ENCODE results near the gene TMEM129.
"Not testable (repeated sequence)": the region's sequence is repeated elsewhere in the genome, so short reads cannot be mapped to it uniquely, and the experiment has no call there.

The TMEM129 gene

GRCh38 chr4:1690698-1691097, 30.4 kb downstream of the TMEM129 start:
- no peak for DNase-seq

- DNase-seq: no peak
Measured at GRCh38 chr4:1686440-1687036, 34.6 kb downstream of the TMEM129 start.

GRCh38 chr4:1685235-1686150, 35.6 kb downstream of the TMEM129 start:
- no peak for DNase-seq

DNA sequence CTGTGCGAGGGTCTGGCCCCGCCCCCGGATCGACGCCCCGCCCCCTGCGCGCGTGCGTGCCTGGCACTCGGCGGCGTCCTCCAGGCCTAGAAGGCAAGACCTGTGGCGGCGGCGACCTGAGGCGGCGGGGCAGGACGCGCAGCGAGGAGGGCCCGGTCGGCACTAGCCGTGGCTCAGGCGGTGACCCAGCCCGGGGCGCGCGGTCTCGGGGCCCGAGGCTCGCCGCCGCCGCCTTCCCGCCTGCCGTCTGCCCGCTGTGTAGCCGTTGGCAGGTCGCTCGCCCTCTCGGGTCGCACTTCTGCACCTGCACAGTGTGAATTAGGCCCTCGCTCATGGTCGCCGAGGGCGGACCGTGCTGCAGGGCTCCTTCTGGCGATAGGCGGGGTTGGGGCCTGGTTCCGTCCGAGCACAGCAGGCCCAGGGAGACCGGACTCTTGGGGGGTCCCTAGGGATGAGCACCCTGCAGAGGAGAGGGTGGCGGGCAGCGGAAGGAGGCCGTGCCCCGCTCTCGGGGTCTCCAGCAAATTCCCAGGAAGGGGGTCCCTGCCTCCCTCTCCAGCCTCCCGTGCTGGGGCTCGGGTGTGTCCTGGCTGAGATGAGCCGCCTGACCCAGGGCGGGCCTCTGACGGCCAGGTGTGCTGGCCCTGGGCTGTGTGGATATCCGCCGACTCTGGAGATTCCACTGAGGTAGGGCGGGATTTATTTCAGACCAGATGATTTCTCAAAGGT, 36.5 kb downstream of the TMEM129 start:
- DNase-seq: no peak

GRCh38 chr4:1683736-1684505, 37.2 kb downstream of the TMEM129 start, which contains the start of gene FAM53A:
Gene FAM53A, minus strand, starts transcription at chr4:1684313. Its CDS starts 15,572 bp downstream, at chr4:1668741.
- peak; percentile 95 for DNase-seq

DNA sequence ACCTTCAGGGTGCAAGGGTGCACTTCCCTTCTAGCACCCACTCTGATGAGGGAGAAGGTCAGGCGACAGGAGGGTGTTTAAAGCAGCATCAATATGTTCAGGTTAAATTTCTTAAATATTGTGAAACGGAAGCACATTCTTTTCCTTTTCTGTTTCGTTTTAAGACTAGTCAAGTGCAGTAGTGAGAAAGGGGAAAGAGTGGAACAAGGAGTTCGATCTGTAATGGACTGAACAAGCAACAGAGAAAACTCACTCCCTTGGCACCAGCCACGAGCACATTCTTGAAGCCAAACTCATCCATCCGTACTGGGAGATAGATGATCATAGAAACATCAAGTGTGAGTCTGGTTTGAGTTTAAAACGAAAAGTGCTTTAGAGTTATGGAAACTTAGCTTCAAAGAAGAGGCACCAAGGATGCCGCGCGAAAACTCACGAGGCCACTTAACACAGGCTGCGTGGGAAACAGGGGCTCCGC, 37.8 kb downstream of the TMEM129 start:
- peak; percentile 20 for DNase-seq

GRCh38 chr4:1682860-1683259, 38.3 kb downstream of the TMEM129 start:
- DNase-seq: no peak

DNA sequence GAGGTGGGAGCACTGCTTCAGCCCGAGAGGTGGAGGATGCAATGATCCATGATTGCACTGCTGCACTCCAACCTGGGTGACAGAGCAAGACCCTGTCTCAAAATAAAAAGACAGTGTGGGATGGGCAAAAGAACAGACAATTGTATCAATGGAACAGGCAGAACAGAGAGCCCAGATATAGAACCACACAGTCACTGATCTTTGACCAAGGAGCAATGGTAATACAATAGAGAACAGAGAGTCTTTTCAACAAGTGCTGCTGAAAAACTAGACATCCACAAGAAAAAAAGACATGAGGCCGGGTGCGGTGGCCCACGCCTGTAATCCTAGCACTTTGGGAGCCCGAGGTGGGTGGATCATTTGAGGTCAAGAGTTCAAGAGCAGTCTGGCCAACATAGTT, 42.9 kb downstream of the TMEM129 start:
- DNase-seq: no peak

DNA sequence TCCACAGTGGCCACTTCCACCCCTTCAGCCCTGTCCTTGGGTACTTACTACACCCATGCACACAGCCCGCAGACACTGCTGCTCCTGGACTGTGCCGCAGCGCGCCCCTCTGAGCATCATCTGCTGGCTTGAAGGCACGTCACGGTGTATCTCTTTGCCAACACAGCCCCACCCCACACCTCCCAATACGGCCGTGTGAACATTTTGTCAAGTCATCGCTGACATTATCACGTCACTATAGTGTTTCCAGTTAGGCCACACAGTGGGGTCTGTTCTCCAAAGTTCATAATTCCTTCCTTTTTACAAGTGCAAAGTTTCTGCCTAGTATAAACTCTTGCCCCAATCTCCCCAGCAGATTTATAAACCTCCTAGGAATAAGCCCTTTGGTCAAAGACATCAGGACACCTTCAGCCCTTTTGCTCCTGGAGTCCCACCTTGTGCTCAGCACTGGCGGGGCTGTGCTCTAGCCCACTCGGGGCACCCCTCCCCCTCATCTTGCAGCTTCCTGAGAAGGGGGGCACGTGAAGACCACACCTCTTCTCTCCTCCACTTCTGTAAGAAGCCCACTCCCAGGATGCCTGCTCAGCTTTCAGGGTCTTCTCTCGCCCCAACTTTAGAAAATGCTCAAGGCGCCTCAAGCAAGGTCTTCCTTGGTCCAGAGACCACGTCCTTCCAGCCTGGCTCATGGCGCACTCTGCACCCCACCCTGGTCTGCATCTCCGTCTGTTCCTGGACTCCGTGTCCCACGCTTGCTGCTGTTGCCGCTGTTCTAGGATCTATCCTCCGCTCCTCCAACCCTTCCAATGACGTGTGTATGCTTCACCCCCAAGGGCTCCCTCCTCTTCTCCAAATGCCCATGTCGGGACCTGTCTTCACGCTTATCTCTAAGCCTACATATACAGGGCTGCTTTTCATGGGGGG, 44.3 kb downstream of the TMEM129 start:
- no peak for DNase-seq

GRCh38 chr4:1675802-1676137, 45.4 kb downstream of the TMEM129 start:
- DNase-seq: no peak

- no peak for DNase-seq
Measured at GRCh38 chr4:1675136-1675801, 45.9 kb downstream of the TMEM129 start.

DNA sequence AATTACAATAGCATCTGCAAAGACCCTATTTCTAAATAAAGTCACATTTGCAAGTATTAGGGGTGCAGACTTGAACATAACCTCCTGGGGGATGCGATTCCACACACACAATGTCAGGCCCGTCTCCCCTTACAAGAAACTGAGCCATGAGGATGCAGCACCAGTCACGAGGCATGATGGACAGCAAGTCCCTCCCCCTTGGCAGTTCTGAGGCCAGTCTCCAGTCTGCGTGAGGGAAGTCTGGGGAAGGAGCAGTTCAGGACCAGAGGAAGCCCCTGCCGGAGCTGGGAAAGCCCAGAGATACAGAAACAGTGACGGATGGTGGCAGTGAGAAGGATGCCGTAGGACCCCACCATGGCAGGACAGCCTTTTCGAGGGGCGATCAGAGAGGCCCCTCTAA, 46.4 kb downstream of the TMEM129 start:
- no peak for DNase-seq

DNA sequence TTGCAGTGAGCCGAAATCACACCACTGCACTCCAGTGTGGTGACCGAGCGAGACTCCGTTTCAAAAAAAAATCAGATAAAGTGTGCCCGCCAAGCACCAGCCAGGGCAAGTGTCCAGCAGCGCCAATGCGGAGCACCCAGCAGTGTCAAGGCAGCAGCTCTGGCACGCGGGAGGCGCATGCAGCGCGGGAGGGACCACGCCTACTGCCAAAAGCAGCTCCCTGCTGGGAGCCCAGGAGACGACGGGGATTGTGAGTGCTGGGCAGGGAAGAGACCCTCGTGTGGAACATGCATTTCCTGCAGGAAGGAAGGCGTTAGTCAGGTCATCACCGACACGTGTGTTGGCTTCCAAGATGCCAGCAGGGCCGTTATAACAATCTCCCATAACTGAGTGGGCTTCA, 47.5 kb downstream of the TMEM129 start:
- DNase-seq: no peak

DNA sequence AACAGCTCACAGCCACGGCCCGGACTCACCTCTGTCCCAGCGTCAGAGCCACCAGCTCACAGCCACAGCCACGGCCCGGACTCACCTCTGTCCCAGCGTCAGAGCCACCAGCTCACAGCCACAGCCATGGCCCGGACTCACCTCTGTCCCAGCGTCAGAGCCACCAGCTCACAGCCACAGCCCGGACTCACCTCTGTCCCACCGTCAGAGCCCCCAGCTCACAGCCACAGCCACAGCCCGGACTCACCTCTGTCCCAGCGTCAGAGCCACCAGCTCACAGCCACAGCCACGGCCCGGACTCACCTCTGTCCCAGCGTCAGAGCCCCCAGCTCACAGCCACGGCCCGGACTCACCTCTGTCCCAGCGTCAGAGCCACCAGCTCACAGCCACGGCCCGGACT, 50.1 kb downstream of the TMEM129 start:
- not testable (repeated sequence) for DNase-seq

DNA sequence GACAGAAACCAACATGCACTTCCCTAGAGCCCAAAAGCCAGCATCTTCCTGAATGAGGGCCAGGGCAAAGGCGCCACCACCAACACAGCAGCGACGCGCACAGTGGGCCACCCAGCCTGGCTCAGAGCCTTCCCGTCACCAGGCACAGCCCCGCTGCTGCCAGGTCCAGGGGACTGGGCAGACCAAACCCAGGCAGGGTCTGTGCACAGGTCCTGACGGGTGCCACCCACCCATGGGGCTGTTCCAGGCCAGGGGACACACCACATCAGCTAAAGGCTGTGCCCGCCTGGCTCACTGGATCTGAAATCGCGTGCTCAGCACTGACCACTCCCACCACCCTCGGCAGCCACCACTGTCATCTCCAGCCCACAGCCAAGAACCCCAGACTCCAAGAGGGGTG, 50.8 kb downstream of the TMEM129 start:
- no peak for DNase-seq

DNA sequence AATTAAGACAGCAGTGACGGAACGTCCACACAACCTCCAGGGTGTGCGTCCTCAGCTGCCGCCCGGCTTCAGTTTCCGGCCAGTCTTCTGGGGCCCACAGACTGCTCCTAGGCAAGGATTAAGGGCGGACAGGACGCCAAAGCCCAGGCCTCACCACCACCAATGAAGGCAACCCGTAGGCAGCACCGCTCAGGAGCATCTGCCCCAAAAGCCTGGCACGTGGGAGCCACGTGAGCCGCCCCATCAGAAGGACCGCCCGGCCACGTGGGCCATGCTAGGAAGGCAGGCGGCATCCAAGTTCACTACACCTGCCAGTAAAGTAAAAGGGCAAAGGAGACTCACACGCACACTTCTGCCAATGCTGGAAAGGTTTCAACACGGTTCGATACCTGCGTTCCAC, 51.3 kb downstream of the TMEM129 start:
- DNase-seq: no peak

DNA sequence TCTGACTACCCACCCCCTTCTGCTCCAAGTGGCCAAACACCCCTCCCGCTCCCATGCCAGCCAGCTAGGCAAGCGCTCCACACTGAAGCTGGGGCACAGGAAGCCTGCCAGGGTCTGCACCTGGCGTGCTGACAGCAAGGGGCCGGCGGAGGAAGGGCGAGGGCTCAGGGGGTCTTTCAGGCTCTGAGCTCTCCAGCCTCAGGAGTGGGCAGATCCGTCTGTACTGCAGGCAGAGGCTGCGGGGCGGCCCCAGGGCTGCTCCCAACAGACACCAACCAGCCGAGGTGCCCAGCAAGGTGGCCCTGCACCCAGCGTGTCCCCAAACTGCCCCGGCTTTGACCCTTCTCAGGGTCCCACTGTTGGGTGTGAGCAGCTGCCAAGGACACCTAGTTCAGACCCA, 51.9 kb downstream of the TMEM129 start:
- DNase-seq: no peak

- no peak for DNase-seq
Measured at GRCh38 chr4:1668488-1668840, 52.7 kb downstream of the TMEM129 start.

- DNase-seq: no peak
Measured at GRCh38 chr4:1667273-1667672, 53.9 kb downstream of the TMEM129 start.

- no peak for DNase-seq
Measured at GRCh38 chr4:1666391-1666790, 54.7 kb downstream of the TMEM129 start.
